ENCODE results near the gene ERFE.

GRCh38 chr2:238190445-238190844, 31.7 kb downstream of the ERFE start:
- TF ChIP-seq MAX (IDR thresholded peaks at IDR 0.05; ENCODE audit: low read depth) (no peak), NFIC (IDR thresholded peaks at IDR 0.05; ENCODE audit: borderline replicate concordance) (no peak), CTCF (IDR thresholded peaks at IDR 0.05) (no peak), MXI1 (IDR thresholded peaks at IDR 0.05; ENCODE audit: low read depth, low read length) (no peak), EZH2phosphoT487 (IDR thresholded peaks at IDR 0.05; ENCODE audit: borderline replicate concordance, low read depth) (no peak), POLR2AphosphoS5 (IDR thresholded peaks at IDR 0.05; ENCODE audit: low read depth, low read length) (no peak), REST (IDR thresholded peaks at IDR 0.05; ENCODE audit: low read depth, low read length) (no peak)
